GM21786 (cell line): Measurements from ENCODE around the gene PNMA1.
A peak's percentile ranks its signal among the peaks of the same experiment; 100 is the strongest.

Source experiments
- ATAC-seq: cut with Tn5 transposase; IDR thresholded peaks from one replicate; pipeline ENCODE4 v1.9.1; 2021; ENCODE audit not compliant: unreplicated experiment

PNMA1 gene

GRCh38 chr14:73751157-73751691 lies 37.0 kb upstream of the PNMA1 start:
- ATAC-seq: no peak

GRCh38 chr14:73750531-73750901 lies 36.3 kb upstream of the PNMA1 start:
- no peak for ATAC-seq

GRCh38 chr14:73749706-73750530 lies 35.7 kb upstream of the PNMA1 start:
- ATAC-seq: no peak

- ATAC-seq: no peak
Measured at GRCh38 chr14:73748858-73749357, 34.7 kb upstream of the PNMA1 start.

GRCh38 chr14:73747379-73748211 lies 33.4 kb upstream of the PNMA1 start:
- no peak for ATAC-seq

GRCh38 chr14:73746520-73747378 lies 32.6 kb upstream of the PNMA1 start:
- no peak for ATAC-seq

- ATAC-seq: no peak
Measured at GRCh38 chr14:73745571-73746519, 31.7 kb upstream of the PNMA1 start.

GRCh38 chr14:73744874-73745529 lies 30.8 kb upstream of the PNMA1 start:
- ATAC-seq: no peak

- ATAC-seq: peak; percentile 4
Measured at GRCh38 chr14:73744175-73744867, 30.1 kb upstream of the PNMA1 start.

- peak; percentile 54 for ATAC-seq
Measured at GRCh38 chr14:73743431-73743931, 29.3 kb upstream of the PNMA1 start.

- no peak for ATAC-seq
Measured at GRCh38 chr14:73742520-73743238, 28.5 kb upstream of the PNMA1 start.

GRCh38 chr14:73741876-73742519 lies 27.8 kb upstream of the PNMA1 start:
- no peak for ATAC-seq

- peak; percentile 32 for ATAC-seq
Measured at GRCh38 chr14:73741386-73741875, 27.2 kb upstream of the PNMA1 start.

GRCh38 chr14:73740618-73741326 lies 26.6 kb upstream of the PNMA1 start:
- ATAC-seq: no peak

- ATAC-seq: no peak
Measured at GRCh38 chr14:73739899-73740617, 25.9 kb upstream of the PNMA1 start.
